ENCODE data around the gene PHACTR1.
"Not testable (repeated sequence)": the region's sequence is repeated elsewhere in the genome, so short reads cannot be mapped to it uniquely, and the experiment has no call there.

Gene PHACTR1

GRCh38 chr6:13215390-13215789 lies 498.8 kb downstream of the PHACTR1 start:
- DNase-seq: no peak

DNA sequence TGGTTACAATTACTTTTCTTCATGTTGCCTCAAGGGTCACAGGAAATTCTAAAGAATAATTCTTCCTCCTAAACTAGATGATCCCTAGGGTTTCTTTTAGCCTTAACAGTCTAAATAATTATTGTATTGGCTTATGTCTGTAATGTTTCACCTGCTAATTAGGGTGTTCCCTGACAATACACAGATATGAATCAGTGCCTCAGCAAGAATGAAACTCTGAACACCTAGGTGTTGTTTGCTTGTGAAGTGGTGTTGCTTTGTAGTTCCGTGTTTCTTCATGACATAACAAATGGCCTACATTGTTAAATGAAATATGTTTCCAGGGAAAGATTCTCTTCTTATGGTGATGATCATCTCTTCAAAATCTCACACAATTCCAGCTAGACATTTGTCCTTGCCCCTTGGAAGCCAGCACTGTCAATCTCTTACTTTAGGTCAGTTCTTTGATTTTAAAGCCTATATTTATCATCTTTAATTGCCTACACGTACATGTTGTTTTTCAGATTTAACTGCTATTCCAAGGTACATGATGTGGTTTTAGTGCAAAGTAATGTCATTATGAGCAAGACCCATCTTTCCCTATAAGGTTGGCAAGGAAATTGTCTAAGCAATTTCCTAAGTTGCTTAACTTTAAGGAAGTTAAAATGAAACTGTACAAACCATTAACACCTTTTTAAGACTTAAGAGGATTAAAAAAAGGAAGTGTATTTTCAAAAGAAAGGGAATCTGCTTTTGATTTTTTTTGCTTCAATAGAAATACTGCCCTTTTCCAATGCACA lies 499.9 kb downstream of the PHACTR1 start:
- DNase-seq: no peak

- DNase-seq: no peak
Measured at GRCh38 chr6:13217206-13217905, 500.8 kb downstream of the PHACTR1 start.

DNA sequence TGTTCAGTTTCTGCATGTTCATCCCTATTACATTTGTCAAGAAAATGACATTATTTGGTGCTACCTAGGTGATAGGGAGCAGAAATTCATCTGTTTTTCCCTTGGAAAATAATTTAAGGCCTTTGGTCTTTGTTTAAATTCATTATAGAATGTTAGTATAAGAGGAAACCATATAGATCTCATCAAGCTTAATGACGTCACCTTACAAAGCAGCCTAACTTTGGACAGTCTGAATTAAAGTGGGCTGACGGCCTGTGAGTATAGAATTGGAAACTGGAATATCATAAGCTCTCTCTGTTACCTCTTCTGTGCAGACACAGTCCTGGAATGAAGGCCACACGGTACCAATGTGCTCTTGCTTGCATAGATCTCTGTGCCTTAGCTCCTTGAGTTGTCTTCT lies 503.7 kb downstream of the PHACTR1 start:
- DNase-seq: no peak

- no peak for DNase-seq
Measured at GRCh38 chr6:13222048-13222447, 505.5 kb downstream of the PHACTR1 start.

DNA sequence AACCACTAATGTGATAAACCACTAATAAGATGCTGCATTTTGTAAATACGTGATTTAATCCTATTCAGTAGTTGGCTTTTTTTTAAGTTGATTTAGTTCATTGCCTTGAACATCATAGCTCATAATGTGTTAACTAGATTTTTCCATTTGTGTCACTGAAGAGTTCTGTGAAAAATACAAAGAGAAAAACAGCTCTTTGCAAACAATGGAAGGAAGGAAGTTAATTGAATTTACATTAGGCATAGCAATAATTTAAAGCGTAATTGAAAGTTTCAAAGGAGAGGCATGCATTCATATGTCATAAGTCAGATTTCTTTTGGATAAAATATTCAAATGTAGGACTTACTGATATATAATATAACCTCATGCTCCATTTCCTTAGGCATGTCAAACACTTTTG lies 509.5 kb downstream of the PHACTR1 start:
- no peak for DNase-seq

DNA sequence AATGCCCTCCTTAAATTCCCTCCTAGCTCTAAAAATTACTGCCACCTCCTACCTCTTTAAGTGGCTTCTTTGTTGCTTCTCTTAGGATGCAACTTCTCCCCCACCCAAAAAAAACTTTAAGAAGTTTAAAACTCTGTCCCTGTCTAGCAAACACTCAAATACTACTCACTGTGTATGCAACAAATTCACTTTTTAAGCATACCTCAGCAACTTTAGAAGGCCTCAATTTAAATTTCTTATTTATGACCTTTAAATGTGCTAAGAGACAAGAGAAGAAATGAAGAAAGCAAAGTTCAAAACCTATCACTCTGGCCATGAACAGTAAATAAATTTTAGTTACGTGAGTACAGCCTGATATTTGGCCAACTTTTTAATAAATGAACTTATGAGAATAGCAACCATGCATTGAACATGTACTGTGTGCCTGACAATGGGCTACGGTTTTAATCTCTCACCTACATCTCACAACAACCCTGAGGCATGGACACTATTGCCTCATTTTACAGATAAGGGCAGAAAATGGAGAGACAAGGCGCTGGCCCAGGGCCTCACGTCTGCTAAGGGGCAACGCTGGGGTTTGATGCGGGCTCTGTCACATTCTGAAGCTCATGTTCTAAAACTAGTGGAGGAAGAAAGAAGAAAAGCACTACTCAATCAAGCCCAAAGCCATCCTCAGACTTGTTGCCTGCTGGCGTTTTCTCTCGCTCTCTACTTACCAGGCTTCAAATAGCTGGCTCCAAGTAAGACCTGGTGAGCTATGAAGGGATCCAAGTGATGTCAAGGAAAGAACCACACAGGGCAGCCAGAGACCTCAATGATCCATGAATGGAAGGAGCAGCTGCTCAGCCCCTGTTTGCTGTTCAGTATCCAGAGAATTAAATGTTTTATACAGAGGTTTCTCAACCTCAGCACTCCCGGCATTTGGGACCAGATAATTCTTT lies 512.0 kb downstream of the PHACTR1 start:
- DNase-seq: no peak

GRCh38 chr6:13229205-13230085 lies 512.9 kb downstream of the PHACTR1 start:
- DNase-seq: peak; percentile 7

DNA sequence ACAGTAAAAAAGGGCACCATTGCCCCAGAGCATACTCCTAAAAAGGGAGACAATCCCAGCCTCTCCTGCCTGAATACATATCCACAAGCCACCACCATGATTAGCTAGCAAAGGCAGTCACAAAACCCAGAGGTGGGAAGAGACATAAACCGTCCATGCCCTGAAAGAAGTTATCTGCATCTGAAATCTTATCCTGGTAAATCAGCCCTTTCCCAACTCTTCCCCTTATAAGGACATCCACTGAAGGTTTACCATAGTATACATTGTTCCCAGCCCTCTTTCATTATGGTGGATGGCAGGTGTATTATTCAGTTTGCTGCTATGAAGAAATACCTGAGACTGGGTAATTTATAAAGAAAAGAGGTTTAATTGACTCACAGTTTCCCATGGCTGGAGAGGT lies 516.5 kb downstream of the PHACTR1 start:
- DNase-seq: no peak

GRCh38 chr6:13234130-13234529 lies 517.6 kb downstream of the PHACTR1 start:
- no peak for DNase-seq

DNA sequence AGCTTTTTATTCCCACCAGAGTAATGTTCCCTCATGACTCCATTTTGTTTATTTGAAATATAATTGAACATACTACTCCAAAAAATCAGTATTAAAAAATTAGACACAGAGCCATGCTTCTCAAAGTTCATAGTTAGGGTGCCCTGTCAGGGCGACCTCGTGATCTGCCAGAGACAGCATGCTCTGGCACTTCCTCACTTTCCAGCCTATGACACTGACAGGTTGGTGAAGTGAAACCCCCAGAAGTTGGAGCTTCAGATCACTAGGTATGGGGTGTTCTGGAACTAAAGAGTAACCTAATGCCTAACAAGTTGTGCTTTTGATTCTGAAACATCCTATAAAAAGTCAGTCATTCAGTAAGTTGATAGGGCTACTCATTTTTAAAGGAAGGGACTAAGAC lies 518.8 kb downstream of the PHACTR1 start:
- DNase-seq: no peak

DNA sequence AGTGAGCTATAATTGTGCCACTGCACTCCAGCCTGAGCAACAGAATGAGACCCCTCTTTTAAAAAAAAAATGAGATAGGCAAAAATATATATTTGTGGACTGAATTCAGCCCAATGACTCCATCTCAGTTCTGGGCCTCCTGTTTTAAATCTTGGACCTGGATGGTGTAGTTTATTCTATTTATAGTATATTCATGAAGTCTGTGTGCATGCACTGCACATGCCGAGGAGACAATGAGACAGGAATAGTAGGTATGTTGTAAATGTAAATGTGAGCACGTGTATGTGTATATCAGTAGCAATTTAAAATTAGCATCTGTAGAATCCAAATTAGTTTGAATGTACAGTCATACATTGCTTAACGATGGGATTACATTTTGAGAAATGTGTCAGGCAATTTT lies 520.8 kb downstream of the PHACTR1 start:
- no peak for DNase-seq

GRCh38 chr6:13238017-13238416 lies 521.5 kb downstream of the PHACTR1 start:
- DNase-seq: no peak

DNA sequence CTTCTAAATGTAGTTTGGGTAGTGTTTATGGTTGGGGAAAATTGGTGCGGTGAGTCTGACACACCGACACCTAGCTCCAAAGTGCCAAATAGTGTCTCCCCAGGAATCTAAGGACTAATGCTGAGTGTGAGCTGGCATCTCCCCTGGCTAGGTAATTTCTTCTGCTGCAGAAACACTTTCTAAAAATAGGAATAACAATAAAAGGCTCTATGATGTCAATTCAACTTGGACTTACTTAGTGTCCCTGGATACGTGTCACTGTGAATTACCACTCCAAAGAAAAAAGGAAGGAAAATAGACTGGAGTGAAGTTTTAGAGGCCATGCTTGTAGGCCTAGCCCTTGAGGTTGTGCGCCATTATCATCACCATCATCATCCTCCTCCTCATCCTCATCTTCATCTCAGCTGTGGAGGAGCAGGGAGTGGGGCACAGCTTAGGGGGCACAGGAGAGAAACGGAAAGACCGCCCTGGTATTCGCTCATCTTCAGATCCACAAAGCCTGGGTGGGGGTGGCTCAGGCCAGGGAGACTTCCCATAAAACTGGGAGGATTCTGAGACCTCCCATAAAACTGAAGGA lies 522.2 kb downstream of the PHACTR1 start:
- DNase-seq: no peak

DNA sequence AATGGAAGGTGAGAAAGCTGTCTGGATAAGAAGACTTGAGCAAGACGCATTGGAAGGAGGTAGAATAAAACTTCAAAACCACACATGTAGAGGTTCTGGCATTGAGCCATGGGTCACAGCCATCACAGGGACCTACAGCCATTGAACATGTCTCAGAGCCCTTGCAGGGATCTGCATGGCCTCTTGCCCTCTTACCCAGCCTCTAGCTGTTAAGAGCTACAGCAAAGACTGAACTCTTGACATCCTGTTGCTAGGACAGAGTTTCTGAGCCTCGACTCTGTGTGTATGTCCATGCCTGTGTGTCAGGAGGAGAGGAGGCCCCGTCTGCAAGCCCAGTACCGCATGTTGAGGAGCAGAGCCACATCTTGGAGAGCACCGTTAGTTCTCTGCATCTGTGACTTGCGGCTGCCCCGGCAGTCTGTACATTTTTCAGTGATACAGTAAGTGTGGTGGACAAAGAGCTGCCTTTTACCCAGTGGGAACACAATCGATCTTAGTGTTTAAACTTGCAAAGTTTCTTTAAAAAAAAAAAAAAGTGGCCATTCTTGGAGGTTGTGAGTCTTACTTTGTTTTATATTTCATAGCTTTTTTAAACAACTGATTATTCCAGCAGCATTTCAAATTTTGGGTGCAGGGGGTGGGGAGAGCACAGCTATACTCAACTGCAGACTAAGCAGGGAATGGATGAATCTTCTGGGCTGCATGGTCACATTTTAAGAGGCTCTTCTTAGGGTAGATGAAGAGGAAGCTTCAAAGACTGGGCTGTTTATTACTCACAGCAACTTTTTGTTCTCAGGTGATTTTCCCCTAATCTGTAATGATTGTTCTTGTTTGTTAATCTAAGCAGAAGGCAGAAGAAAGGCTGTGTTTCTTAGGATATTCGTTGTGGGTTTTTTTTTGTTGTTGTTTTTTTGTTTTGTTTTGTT lies 523.2 kb downstream of the PHACTR1 start:
- no peak for DNase-seq

- DNase-seq: no peak
Measured at GRCh38 chr6:13241364-13241763, 524.8 kb downstream of the PHACTR1 start.

DNA sequence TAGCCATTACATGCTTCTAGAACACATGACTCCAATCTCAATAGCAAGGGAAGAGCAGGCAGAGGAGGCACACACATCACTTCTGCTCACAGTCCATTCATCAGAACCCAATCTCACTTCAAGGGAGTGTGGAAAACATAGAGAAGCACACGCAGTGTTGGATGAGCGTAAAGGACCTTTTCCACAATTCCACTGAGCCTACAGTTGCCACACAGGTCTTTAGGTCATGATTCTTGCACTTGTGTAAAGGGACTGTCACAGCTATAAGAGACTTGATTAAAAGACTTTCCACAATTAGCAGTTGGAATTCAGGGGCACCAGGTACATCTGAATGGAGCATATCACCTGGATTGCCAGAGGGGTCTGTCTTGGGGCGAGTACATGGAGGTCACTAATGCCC lies 525.6 kb downstream of the PHACTR1 start:
- no peak for DNase-seq

DNA sequence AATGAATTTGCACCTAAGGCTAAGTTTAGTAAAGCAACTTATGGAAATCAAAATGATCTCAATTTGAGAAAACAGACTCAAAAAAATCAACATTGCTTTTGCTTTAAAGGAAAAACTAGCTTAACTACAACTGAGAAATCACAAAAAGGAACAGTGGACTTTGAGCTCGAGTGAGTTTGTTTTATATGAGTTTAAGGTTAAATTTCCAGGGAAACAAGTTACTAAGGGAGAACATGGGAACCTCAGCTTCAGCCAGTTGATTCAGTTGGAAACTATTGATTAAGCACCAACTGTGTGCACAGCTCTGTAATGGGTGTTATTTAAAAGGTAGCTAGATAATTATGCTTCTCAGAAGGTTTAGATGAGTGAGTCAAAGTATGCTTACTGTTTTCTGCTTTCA lies 526.0 kb downstream of the PHACTR1 start:
- DNase-seq: no peak

GRCh38 chr6:13243033-13243432 lies 526.5 kb downstream of the PHACTR1 start:
- no peak for DNase-seq

- DNase-seq: not testable (repeated sequence)
Measured at GRCh38 chr6:13243745-13244144, 527.2 kb downstream of the PHACTR1 start.

GRCh38 chr6:13247627-13248026 lies 531.1 kb downstream of the PHACTR1 start:
- DNase-seq: no peak

Measured in stimulated activated naive CD4-positive, alpha-beta T cell treated with Interleukin-2 at 50 U/mL for 16 hours (primary cell).